Pulmonary artery endothelial cell (primary cell): ENCODE data around the gene RAB40C. TPM values are rescaled to one million over a fixed set of nuclear protein-coding genes. Genes with fewer than 3 reads are reported as not detected.

Source experiments
- DNase-seq: peaks from one replicate; pipeline ENCODE4 v3.0.0-alpha.2; 2011; ENCODE audit warnings: low read depth, low spot score
- total RNA-seq: library from RNA; depleted of rRNA; stranded (reverse); fragments of >200 nt; gene quantifications from 2 replicates; pipeline ENCODE4 v1.2.3, GENCODE V29; 2014

The RAB40C gene
- total RNA-seq, 1 donor from 2014 or later: 11.9 TPM

DNA sequence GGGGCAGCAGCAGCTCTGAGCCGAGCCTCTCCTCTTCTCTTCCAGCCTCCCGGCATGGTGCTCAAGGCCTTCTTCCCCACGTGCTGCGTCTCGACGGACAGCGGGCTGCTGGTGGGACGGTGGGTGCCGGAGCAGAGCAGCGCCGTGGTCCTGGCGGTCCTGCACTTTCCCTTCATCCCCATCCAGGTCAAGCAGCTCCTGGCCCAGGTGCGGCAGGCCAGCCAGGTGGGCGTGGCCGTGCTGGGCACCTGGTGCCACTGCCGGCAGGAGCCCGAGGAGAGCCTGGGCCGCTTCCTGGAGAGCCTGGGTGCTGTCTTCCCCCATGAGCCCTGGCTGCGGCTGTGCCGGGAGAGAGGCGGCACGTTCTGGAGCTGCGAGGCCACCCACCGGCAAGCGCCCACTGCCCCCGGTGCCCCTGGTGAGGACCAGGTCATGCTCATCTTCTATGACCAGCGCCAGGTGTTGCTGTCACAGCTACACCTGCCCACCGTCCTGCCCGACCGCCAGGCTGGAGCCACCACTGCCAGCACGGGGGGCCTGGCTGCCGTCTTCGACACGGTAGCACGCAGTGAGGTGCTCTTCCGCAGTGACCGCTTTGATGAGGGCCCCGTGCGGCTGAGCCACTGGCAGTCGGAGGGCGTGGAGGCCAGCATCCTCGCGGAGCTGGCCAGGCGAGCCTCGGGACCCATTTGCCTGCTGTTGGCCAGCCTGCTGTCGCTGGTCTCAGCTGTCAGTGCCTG lies 15.7 kb upstream of the RAB40C start:
- DNase-seq: no peak

DNA sequence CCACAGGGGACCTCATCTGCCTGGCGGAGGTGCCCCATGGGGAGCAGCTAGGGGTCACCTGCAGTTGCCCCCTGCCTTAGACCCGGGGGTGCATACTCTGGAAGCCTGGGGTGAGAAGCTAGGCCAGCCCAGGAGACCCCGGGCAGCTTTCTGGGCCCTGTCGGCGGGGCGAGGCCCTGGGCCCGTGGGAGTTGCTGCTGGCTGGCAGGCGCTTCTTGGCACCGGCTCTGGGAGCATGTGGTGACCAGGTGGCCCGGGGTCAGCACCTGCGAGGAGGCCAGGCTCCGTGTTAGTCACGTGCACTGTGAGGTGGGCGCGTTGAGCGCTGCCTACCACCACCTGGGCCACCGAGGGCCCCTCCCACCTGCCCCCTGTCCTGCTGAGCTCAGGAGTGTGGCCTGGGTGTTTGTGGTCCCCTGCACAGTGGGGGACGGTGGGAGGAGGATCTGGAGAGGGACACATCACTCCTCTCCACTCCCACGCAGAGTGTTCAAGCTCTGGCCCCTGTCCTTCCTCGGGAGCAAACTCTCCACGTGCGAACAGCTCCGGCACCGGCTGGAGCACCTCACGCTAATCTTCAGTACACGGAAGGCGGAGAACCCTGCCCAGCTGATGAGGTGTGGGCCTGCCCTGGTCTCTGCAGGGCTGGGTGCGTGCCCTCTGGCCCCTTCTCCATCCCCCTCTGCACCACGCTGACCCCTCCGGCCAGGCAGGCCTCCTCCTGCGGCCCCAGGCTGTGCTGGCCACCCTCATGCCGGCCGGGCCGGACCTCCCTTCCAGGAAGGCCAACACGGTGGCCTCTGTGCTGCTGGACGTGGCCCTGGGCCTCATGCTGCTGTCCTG lies 14.3 kb upstream of the RAB40C start:
- DNase-seq: no peak

DNA sequence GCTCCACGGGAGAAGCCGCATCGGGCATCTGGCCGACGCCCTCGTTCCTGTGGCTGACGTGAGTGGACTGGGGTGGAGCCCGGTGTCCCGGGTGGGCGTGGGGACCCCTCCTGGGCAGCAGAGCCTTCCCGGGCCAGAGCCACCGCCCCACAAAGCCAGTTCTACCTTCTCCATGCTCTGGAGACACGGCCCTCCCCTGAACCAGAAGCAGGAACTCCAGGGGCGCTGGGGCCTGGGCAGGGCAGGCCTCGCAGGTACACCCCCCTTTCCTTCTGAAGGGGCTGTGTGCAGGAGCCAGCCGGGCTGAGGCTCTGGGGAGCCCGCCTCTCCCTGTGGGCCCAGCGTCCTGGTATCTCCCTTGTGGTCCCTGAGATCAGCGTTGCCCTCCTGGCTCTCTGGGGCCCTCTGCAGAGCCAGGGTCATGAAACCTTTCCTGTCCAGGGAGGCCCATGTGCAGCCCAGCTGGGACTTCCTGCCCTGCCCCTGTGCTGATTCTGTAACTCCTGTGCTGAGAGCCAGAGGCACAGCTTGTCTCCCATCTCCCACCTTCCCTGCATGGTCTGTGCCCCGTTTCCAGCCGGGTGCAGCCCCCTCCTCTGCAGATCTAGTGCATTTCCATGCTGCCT lies 13.6 kb upstream of the RAB40C start:
- DNase-seq: no peak

DNA sequence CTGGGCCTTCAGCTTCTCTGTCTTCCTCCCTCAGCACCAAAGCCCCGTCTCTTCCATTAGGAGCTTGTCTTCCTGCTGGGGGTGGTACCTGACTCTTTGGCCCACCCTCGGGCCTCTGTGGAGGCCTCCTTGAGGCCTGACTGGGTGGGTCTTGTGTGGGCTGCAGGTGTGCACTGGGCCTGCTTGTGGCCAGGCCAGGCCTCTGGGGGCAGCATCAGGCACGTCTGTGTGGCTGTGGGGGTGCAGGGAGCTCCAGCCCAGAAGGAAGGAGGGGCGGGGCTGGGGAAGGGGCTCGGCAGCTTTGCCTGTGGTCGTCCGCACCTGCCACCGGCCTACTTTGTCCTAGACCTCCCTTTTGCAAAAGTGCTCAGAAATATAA lies 13.1 kb upstream of the RAB40C start:
- DNase-seq: no peak

DNA sequence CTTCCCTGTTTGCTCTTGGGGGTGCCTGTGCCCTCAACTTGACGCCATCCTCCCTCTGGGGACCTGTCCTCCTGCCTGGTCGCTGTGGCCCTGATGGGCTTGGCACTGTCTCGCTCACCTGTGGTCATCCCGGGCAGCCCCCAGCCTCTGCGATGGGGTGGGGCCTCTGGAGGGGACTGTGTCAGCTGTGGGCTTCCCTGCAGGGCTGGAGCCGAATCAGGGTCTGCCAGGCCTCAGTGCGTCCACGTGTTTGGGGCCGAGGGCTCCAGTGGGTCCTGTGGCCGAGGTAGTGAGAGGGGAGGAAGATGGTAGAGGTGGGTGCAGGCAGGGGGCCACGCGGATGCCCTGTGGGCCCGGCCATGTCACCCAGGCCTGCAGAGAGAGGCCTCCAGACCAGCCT lies 12.1 kb upstream of the RAB40C start:
- DNase-seq: no peak

DNA sequence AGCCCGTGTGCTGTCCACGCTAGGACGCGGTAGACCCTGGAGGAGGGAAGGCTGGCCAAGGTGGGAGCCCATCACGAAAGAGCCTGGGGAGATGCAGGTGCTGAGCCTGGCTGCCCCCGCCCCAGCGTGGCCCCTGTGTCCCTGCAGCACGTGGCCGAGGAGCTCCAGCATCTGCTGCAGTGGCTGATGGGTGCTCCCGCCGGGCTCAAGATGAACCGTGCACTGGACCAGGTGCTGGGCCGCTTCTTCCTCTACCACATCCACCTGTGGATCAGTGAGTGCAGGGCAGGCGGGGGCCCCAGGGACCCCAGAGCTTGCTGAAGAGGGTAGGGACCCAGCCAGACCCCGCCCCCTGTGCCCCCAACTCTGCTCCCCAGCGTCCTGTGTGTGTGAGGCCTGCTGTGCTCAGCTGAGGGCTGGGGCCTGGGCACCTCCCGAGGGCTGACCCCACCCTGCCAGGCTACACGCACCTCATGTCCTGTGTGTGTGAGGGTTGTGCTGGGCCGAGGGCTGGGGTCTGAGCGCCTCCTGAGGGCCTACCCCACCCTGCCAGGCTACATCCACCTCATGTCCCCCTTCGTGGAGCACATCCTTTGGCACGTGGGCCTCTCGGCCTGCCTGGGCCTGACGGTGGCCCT lies 11.5 kb upstream of the RAB40C start:
- no peak for DNase-seq

DNA sequence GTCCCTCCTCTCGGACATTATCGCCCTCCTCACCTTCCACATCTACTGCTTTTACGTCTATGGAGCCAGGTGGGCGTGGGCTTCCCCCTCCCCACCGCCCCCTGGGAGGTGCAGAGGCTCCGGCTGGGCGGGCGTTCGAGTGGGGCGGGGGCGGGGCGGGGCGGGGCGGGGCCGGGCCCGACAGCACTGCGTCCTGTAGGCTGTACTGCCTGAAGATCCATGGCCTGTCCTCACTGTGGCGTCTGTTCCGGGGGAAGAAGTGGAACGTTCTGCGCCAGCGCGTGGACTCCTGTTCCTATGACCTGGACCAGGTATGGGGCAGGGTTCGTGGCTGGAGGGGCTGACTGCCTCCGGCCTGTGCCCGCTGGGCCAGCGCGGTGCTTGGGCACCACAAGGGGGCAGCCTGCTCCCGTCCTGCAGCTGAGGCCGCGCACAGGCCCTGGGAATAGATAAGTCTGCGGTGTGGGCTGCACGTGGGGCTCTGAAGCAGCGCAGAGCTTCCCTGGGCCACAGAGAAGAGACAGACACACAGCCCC lies 10.9 kb upstream of the RAB40C start:
- DNase-seq: peak; percentile 37

DNA sequence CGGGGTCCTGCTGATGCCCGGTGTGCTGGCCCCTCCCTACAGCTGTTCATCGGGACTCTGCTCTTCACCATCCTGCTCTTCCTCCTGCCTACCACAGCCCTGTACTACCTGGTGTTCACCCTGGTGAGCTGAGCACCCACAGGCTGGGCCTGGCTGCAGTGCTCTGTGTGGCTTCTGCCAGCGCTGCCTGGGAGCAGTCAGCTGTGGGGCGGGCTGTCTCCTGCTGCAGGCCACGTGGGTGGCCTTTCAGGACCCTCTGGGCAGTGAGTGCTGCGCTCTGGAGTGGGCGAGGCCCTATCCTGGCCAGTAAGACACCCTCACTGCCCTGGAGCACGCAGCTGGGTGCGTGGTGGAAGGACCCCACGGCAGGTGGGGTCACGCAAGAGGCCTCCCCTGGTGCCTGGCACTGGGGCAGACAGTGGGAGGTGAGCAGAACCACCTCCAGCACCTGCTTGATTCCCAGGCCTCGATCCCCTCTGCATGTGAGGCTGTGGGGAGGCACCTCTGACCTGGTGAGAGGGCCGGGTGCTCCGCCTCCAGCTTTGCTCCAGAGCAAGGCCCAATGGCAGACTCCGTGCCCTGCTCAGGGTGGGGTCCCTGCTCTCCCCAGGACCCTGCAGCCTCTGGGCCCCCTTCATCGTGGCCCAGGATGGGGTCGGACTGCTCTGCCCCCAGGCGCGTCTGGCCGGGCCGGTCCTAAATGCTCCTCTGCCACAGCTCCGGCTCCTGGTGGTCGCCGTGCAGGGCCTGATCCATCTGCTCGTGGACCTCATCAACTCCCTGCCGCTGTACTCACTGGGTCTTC lies 9.5 kb upstream of the RAB40C start:
- DNase-seq: no peak

DNA sequence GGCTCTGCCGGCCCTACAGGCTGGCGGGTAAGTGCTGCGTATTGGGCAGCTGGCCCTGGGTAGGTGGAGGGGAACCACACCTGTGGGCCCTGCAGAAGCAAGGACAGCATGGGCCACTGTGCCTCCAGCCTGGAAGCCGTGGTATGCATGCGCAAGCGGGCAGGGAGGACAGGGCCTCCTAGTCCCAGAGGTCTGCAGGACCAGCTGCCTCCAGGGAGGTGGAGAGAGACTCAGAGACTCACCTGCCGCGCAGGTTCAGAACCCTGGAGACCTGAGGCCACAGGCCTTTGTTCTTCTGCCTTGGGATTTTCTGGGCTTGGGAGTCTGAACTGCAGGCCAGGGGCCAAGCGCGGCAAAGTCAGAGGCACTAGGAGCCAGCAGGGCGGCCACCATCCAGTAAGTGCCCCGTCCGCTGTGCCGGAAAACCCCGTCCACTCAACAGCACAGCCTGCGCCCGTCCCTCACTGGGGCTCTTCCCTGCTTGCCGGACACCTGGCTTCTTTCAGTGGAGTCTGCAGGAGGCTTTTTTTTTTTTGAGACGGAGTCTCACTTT lies 8.8 kb upstream of the RAB40C start:
- DNase-seq: no peak

DNA sequence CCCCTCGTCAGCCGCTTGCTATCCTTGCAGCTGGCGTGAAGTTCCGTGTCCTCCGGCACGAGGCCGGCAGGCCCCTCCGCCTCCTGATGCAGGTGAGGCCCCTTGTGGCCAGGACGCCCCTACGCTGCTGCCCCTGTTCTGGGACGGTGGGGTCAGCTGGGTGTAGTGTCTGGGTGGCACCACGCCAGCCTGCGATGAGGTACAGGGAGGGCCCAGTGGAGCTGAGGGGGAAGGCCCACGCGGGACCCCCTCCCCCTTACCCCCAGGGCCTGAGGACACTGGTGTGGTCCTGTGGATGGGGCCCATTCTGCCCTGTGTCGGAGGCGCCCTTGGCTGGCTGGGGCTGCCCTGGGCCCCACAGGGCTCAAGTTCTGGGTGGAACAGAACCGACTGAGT lies 7.7 kb upstream of the RAB40C start:
- no peak for DNase-seq

DNA sequence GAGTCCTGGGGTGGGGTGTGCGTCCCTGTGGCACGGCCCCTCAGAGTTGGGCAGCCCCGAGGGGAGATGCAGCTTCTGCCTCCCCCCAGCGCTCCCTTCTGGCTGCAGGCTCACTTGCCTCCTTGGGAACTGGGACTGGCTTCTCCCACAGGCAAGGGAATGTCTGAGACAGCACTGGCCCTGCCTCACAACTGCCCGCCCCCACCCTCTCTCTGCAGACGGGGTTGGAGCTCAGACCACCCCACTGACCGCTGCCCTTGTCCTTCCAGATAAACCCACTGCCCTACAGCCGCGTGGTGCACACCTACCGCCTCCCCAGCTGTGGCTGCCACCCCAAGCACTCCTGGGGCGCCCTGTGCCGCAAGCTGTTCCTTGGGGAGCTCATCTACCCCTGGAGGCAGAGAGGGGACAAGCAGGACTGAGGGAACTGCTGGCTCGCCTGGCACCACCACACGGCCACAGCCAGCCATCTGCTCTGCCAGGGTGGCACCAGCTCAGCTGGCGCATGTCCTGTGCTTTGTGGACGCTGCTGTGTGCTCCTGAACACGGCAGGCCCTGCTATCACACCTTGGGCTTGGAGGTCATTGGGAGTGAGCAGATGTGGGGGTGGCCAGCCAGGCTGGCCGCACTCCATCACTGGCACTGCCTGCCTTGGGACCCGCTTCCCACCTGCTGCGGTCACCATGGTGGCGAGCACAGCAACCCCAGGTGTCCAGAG lies 7.1 kb upstream of the RAB40C start:
- DNase-seq: no peak

DNA sequence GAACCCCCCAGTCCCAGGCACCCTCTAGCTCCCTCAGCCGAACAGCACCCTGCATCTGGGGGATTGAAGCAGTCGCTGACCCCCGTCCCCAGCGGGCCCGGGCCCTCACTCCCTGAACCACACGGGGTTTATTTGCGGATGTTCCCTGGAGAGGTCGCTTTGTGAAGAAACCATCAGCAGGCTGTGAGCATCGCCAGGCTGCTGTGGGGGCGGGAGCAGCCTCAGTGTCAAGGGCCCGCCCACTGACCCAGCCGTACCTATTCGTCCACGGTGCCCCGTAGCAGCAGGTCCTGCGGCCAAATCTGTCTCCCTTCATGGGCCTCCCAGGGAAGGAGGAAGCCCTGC lies 6.4 kb upstream of the RAB40C start:
- no peak for DNase-seq

DNA sequence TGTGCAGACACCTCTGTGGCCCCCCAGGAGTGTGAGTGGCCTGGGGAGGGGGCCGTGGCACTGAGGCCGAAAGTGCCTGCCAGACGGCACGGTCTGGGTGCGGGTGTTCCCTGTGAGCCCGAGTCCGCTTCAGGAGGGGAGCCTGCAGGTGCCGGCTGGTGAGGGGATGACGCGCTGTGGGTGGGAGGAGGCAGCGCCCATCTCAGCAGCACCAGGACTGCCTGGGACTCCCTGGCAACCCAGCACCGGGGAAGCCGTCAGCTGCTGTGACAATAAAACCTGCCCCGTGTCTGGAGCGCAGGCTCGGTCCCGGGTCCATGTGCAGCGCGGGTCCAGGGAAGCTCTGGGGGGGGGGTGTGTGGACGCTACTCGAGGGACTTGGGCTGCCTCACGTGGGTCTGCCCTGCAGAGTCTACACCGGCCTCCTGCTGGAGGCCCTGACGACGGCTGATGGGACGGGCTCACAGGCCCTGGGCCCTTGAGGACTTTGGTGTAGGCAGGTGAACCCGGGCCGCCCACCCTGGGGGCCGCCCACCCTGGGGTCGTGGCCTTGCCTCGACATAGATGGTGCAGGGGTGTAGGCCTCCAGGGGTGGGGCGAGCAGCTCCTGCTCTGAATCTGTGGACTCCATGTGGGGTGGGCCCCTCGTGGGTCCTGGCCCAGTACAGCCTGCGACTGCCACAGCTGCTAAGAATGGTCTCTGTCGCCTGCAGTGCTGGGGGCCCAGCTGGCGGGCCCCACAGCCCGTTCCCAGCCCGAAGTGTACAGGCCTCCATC lies 5.9 kb upstream of the RAB40C start:
- DNase-seq: no peak

DNA sequence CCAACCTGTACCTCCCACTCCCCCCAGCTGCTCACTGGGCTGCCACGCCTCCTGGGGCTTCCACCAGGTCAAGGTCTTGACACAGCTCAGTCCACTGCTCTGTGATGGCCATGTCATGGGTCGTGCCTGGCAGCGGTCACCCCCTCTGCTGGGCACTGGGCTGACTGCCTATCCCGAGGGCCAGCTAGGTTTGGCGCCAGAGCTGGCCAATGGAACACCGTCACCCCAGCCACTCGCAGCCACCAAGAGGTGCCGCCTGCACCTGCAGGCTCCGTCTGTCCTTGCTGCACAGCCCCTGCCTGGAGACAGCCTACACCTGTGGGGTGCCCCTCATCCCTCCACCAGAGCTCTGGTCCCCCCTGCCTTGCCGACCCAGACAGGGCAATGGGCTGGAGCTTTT lies 4.5 kb upstream of the RAB40C start:
- no peak for DNase-seq

DNA sequence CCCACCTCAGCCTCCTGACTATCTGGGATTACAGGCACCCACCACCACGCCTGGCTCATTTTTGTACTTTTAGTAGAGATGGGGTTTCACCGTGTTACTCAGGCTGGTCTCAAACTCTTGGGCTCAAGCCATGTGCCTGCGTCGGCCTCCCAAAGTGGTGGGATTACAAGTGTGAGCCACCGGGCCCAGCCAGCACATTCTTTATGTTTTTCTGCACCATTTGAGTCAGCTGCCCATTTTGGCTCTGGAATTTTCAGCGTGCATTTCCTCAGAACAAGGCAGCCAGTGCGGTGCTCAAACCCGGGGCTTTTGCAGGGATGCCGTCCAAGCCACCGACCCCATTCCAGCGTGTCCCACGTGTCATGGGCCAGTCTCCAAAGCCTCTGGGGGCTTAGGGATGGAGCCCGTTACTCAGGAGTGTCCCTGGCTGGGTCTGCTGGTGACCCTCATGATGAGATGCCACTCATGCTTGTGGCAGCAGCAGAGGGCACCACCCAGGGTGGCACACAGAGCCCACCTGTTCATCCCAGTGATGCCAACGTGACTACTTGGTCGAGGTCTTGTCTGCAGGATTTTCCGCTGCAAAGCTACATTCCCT lies 3.7 kb upstream of the RAB40C start:
- no peak for DNase-seq

DNA sequence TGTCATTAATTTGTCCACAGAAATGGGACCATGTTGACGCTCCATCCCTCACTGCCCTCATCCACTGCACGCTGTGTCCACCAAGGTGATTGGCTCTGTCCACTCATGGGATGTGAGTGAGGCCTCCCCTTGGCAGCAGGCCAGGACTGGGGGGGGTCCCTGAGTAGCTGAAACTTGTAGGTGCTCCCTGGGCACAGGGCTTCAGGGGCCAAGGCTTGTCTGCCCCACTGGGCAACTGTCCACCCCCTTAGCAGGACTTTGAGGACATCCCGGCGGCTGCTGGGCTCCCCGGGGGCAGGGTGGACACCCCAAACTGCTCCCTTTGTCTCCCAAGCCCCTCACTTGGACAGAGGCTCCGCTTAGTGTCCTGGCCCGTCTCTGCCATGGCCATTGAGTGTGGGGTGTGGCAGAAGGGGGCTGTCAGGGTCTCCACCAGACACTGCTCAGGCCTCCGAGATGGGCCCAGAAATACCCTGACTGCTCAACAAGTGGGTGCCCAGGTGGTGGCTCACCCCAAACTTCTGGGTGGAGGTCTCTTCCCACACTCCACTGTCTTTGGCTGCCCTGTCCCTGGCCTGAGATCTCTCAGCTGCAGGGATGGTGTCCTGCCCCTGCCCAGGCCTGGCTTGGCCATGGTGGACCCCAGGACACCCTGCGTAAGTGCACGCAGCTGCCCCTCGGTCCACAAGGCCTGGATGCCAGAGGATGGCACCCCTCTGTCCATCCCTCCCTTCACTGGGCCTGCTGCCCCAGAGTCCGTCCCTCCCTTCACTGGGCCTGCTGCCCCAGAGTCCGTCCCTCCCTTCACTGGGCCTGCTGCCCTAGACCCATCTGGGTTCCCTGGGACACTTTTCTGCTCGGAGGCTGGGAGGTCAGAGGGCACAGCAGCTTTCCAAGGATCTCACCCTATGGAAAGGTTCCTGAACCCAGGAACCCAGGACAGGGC lies 2.9 kb upstream of the RAB40C start:
- DNase-seq: no peak

DNA sequence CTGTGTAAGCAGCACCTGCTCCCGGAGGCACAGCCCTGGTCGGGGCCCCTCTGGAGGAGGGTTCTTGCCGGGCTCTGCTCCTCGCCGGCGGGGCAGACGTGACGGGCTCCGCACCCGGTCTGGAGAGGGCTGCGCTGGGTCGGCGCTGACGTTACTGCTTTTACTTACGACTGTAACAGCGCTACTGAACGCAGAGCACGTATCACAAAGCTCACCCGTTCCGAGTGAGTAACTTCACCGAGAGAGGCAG lies 1.3 kb upstream of the RAB40C start:
- DNase-seq: peak; percentile 45
